GM10248 (cell line): ENCODE measurements around the gene LCLAT1.

Experiments used
- CTCF ChIA-PET: fragments of 300-600 bp; sonication (Branson Sonifier 250); formaldehyde crosslinking; extraction: SDS; loops from one replicate; lab custom pipeline; 2021; ENCODE audit warnings: antibody characterized with exemption; lab: Yijun Ruan, JAX
- POLR2A ChIA-PET: fragments of 350-650 bp; sonication (Branson Sonifier 250); formaldehyde crosslinking; extraction: SDS; loops from one replicate; lab custom pipeline; 2020; ENCODE audit warnings: antibody characterized with exemption; lab: Yijun Ruan, JAX
- DNase-seq: peaks from one replicate; pipeline ENCODE4 v3.0.0; 2012; ENCODE audit errors: extremely low spot score
- TF ChIP-seq, protein P1 (sequence below): IDR thresholded peaks from 2 replicates; pipeline ENCODE4 v1.5.1; 2012; ENCODE audit warnings: mild to moderate bottlenecking, low read depth; ENCODE audit errors: extremely low read depth, missing control alignments, control extremely low read depth

Gene LCLAT1

DNA sequence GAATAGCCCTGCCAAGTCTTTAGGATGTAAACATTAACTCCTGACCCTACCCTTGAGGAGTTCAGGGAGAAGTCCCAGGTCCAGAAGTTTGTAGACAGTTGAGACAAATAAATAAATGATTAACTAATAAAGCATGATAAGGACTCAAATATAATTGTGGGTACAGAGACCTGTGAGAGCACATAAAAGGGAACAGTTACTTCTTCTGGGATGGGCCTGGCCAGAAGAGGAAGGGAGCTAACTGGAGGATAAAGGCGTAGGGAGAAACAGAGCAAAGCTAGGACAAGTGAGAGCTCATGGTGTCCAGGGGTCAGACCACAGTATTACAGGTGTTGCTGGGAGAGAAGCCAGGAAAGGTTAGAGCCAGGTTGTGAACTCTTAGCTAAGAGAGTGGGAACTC, 3.0 kb downstream of the LCLAT1 start:
- CTCF ChIA-PET: interaction anchor here (0.9 to 1.3 kb wide), 4 partner anchors 10 to 261 kb away, joined by 3 to 4 read pairs (median 4); no protein-coding TSS in a partner anchor
- DNase-seq: no peak
- TF ChIP-seq, protein P1, sequence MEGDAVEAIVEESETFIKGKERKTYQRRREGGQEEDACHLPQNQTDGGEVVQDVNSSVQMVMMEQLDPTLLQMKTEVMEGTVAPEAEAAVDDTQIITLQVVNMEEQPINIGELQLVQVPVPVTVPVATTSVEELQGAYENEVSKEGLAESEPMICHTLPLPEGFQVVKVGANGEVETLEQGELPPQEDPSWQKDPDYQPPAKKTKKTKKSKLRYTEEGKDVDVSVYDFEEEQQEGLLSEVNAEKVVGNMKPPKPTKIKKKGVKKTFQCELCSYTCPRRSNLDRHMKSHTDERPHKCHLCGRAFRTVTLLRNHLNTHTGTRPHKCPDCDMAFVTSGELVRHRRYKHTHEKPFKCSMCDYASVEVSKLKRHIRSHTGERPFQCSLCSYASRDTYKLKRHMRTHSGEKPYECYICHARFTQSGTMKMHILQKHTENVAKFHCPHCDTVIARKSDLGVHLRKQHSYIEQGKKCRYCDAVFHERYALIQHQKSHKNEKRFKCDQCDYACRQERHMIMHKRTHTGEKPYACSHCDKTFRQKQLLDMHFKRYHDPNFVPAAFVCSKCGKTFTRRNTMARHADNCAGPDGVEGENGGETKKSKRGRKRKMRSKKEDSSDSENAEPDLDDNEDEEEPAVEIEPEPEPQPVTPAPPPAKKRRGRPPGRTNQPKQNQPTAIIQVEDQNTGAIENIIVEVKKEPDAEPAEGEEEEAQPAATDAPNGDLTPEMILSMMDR: no peak
- POLR2A ChIA-PET: no interaction called here

DNA sequence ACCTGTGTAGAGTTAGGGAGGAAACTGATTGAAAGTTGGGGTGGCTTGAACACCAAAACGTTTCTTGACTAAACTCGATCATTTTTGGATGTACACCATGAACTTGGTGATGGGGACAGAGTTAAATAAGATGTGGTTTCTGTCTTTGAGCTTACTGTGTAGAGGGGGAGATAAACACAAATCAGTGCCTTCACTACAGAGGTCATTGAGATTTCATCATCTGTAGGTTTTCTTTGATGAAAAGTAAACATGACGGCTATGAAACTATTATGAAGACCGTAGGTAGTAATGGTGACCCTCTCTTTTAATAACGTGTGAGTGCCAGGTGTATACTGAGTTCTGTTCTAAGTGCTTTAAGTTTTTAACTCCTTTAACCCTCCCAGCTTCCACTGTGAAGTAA, 6.5 kb downstream of the LCLAT1 start:
- TF ChIP-seq, protein P1: no peak
- ChIA-PET CTCF (interaction anchor here (0.9 to 2.2 kb wide), 2 partner anchors 182 to 258 kb away, joined by 3 to 5 read pairs; no protein-coding TSS in a partner anchor), POLR2A (no interaction called here)
- no peak for DNase-seq

DNA sequence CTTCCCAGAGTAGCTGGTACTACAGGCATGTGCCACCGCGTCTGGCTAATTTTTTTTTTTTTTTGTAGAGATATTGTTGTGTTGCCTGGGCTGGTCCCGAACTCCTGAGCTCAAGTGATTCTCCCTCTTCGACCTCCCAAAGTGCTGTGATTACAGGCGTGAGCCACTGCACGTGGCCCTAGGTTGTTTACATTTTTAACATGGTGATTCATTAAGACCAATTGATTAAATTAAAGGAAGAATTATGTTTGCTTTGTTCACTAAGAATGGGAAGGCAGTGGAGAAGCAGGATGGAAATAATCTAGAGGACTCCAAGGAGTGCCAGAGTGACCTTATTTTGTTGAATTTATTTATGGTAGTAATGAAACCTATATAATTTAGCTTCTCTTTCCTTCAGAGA, 7.5 kb downstream of the LCLAT1 start:
- ChIA-PET POLR2A (interaction anchor here (0.6 kb wide), 1 partner anchor 224 kb away, joined by 6 read pairs; the partner anchor contains the start of gene LBH), CTCF (interaction anchor here (1.0 to 2.2 kb wide), 2 partner anchors 69 to 183 kb away, joined by 3 to 5 read pairs; no protein-coding TSS in a partner anchor)
- no peak for DNase-seq
- TF ChIP-seq, protein P1: no peak

DNA sequence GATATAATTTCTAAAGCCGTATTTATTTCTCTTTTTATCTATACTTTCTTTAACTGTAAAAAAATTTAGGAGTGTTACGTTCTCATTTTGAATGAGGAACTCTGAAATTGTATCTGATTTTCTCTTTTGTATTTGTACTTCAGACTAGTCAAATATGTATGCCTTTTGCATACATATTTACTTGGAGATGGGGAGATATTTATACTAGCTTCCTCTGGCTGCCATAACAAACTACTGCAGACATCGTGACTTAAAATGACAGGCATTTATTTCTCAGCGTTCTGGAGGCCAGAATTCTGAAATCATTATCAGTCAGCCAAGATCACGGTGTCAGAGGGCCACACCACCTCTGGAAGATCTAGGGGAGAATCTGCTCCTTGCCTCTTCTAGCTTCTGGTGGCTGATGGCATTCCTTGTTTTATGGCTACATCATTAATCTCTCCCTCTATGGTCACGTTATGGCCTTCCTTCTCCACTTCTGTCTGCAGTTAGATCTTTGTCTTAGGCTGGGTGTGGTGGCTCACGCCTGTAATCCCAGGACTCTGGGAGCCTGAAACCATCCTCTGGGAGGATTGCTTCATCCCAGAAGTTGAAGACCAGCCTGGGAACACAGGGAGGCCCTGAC, 8.2 kb downstream of the LCLAT1 start:
- TF ChIP-seq, protein P1: no peak
- POLR2A ChIA-PET: interaction anchor here (0.6 kb wide), 1 partner anchor 224 kb away, joined by 6 read pairs; the partner anchor contains the start of gene LBH
- CTCF ChIA-PET: interaction anchor here (2.5 kb wide), 1 partner anchor 256 kb away, joined by 6 read pairs; no protein-coding TSS in a partner anchor
- no peak for DNase-seq

DNA sequence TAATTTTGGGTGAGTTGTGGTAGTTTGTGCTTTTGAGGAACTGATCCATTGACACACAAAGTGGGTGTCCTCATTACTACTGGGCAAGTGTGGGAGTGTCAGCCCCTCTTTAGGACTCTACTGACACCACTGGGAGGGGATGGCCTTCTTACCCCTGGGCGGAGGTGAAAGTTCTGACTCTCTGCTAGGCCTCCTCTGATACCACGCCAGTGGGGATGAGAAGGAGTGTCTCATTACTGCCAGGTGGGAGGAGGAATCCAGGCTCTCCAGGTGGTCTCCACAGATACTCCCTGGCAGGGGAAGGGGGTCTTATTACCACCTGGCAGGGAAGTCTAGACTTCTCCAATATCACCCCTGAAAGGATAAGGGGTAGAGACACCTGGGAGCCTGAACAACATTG, 9.1 kb downstream of the LCLAT1 start:
- TF ChIP-seq, protein P1: no peak
- CTCF ChIA-PET: interaction anchor here (2.5 kb wide), 1 partner anchor 255 kb away, joined by 6 read pairs; no protein-coding TSS in a partner anchor
- POLR2A ChIA-PET: interaction anchor here (0.6 kb wide), 1 partner anchor 99 kb away, joined by 3 read pairs; no protein-coding TSS in a partner anchor
- DNase-seq: no peak

DNA sequence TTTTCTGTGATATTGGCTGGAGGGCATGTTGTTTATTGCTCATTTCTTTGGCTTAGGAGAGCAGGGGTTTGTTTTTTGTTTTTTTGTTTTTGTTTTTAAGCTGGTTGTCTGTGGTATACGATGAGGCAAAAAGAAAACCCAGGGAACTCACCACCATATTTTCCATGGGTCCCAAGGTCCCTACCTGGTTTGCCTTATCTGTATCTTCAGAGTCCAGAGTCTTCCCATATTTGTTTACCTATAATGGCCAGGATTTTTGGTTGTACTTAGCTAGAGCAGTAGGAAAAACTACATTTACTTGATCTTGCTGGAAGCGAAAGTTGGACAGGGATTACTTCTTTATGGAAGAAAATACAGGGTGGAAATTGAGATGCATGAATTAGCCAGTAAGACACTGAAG, 9.5 kb downstream of the LCLAT1 start:
- TF ChIP-seq, protein P1: no peak
- no peak for DNase-seq
- ChIA-PET POLR2A (interaction anchor here (0.6 kb wide), 1 partner anchor 99 kb away, joined by 3 read pairs; no protein-coding TSS in a partner anchor), CTCF (interaction anchor here (1.4 to 2.5 kb wide), 2 partner anchors 11 to 255 kb away, joined by 3 to 6 read pairs; no protein-coding TSS in a partner anchor)
